PFSK-1 (cell line): ENCODE results near the gene THBS4.

ENCODE experiments used
- FOXP2 ChIP-seq: optimal IDR thresholded peaks from 2 replicates; pipeline ENCODE3; 2011; ENCODE audit warnings: borderline replicate concordance, control low read depth, inconsistent platforms; ENCODE audit not compliant: insufficient read depth; ENCODE audit errors: extremely low read length, extremely low read depth
- POLR2AphosphoS5 ChIP-seq: IDR thresholded peaks from 2 replicates; pipeline ENCODE4 v1.6.1; 2012; ENCODE audit warnings: low read depth, mild to moderate bottlenecking, control low read depth, low read length, moderate library complexity
- SIN3A ChIP-seq: IDR thresholded peaks from 2 replicates; pipeline ENCODE4 v1.6.1; 2012; ENCODE audit warnings: mild to moderate bottlenecking, low read length, moderate library complexity, borderline replicate concordance; ENCODE audit not compliant: insufficient read depth
- TAF1 ChIP-seq: IDR thresholded peaks from 2 replicates; pipeline ENCODE4 v1.6.1; 2012; ENCODE audit warnings: low read length, control low read depth, borderline replicate concordance; ENCODE audit not compliant: insufficient read depth
- TF ChIP-seq, protein P1 (sequence below), 2 experiments: IDR thresholded peaks; 2 replicates each; pipeline versions ENCODE4 v1.6.1 to v1.8.0; 2011 to 2012; ENCODE audit warnings: low read depth in 2 of 2, low read length in 2 of 2, control low read depth in 1 of 2, inconsistent platforms in 1 of 2, mild to moderate bottlenecking in 1 of 2, moderate library complexity in 1 of 2; ENCODE audit not compliant: insufficient read depth in 1 of 2

DNA sequence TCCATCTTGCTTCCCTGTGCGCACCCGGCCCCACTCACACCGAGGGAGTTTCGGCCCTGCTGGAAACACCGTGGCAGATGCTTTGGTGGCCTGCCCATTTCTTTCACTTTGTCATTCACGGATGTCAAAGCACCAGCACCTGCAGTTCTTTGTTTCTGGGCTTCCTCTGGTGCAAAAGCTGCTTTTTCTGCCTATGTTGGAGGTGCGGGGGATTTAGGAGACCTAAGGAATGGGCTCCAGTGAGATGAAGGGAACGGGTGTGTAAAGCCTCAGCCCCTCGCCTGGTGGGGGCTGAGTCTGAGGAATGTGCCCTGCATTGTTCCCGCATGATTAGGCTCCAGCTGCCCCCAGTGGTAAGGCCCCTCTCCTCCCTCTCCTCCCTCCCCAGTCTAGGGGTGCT lies 62.3 kb downstream of the THBS4 start:
- no peak for TF ChIP-seq TAF1
- TF ChIP-seq POLR2AphosphoS5 = no peak
- TF ChIP-seq, protein P1, sequence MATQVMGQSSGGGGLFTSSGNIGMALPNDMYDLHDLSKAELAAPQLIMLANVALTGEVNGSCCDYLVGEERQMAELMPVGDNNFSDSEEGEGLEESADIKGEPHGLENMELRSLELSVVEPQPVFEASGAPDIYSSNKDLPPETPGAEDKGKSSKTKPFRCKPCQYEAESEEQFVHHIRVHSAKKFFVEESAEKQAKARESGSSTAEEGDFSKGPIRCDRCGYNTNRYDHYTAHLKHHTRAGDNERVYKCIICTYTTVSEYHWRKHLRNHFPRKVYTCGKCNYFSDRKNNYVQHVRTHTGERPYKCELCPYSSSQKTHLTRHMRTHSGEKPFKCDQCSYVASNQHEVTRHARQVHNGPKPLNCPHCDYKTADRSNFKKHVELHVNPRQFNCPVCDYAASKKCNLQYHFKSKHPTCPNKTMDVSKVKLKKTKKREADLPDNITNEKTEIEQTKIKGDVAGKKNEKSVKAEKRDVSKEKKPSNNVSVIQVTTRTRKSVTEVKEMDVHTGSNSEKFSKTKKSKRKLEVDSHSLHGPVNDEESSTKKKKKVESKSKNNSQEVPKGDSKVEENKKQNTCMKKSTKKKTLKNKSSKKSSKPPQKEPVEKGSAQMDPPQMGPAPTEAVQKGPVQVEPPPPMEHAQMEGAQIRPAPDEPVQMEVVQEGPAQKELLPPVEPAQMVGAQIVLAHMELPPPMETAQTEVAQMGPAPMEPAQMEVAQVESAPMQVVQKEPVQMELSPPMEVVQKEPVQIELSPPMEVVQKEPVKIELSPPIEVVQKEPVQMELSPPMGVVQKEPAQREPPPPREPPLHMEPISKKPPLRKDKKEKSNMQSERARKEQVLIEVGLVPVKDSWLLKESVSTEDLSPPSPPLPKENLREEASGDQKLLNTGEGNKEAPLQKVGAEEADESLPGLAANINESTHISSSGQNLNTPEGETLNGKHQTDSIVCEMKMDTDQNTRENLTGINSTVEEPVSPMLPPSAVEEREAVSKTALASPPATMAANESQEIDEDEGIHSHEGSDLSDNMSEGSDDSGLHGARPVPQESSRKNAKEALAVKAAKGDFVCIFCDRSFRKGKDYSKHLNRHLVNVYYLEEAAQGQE (IDR thresholded peaks at IDR 0.05; ENCODE audit: insufficient read depth in 1 of 2, low read depth in 2 of 2, low read length in 2 of 2) = no peak
- no peak for TF ChIP-seq FOXP2
- no peak for TF ChIP-seq SIN3A
